Immature natural killer cell (primary cell): ENCODE measurements around the gene TSSK2. TPM values are rescaled to one million over a fixed set of nuclear protein-coding genes. Genes with fewer than 3 reads are reported as not detected.
A peak's percentile ranks its signal among the peaks of the same experiment; 100 is the strongest.
"Not testable (repeated sequence)": the region's sequence is repeated elsewhere in the genome, so short reads cannot be mapped to it uniquely, and the experiment has no call there.

Experiments
- DNase-seq, 3 donors: peaks; one replicate each; pipeline ENCODE4 v3.0.0; 2022; ENCODE audit warnings: mixed read lengths in 1 of 3
- H3K27ac Mint-ChIP-seq, 6 donors: one replicate each; pipeline ENCODE4 v1.8.0; 2020; ENCODE audit warnings: mixed read lengths in 6 of 6, mild to moderate bottlenecking in 5 of 6, inconsistent platforms in 4 of 6, moderate library complexity in 3 of 6
- H3K27me3 Mint-ChIP-seq, 3 donors: one replicate each; pipeline ENCODE4 v1.8.0; 2020 to 2021; ENCODE audit warnings: low read depth in 3 of 3, mild to moderate bottlenecking in 3 of 3, mixed read lengths in 3 of 3, moderate library complexity in 3 of 3, inconsistent platforms in 1 of 3
- H3K36me3 Mint-ChIP-seq, 3 donors: one replicate each; pipeline ENCODE4 v1.8.0; 2020; ENCODE audit warnings: mixed read lengths in 3 of 3, inconsistent platforms in 2 of 3, mild to moderate bottlenecking in 2 of 3
- H3K4me1 Mint-ChIP-seq, 2 donors: one replicate each; pipeline ENCODE4 v1.8.0; 2020; ENCODE audit warnings: inconsistent platforms in 2 of 2, mild to moderate bottlenecking in 2 of 2, mixed read lengths in 2 of 2, moderate library complexity in 1 of 2
- H3K4me3 Mint-ChIP-seq, 5 donors: one replicate each; pipeline ENCODE4 v1.8.0; 2020; ENCODE audit warnings: mild to moderate bottlenecking in 5 of 5, mixed read lengths in 5 of 5, inconsistent platforms in 3 of 5, moderate library complexity in 3 of 5
- H3K9me3 Mint-ChIP-seq, 6 donors: one replicate each; pipeline ENCODE4 v1.8.0; 2020; ENCODE audit warnings: mild to moderate bottlenecking in 6 of 6, mixed read lengths in 6 of 6, inconsistent platforms in 4 of 6, moderate library complexity in 3 of 6
- polyA plus RNA-seq, 3 donors: library from polyadenylated mRNA; unstranded; fragments of 300-500 nt; fragmentation: Illumina TruSeq; gene quantifications; one replicate each; pipeline ENCODE4 v1.2.3, GENCODE V29; 2021

Gene TSSK2
- polyA plus RNA-seq, 3 donors from 2014 or later: not detected

DNA sequence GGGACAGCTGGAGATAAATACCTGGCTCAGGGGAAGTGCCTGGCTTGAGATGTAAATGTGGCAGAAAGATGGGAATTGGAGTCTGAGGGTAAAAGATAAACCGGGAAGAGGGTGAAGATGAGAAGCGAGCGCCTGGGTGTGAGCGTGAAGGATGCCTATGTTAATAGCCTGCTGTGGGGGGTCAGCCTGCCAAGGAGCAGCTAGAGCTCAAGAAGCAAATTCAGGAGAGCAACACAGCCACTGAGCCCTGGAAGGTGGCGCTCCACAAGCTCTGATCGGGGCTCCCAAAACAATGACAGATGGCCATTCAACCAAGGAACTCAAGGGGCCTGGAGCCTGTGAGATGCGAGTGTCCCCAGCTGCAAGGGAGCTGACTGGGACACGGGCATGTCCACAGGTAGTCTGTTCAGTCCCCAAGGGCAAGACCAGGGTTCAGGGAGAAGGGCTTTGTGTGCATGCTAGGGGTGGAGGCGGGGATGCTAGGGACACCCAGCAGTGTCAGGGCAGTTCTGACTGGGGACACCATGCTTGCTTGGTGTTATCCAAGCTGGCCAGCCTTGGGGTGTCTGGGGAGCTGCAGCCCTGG, 16.2 kb downstream of the TSSK2 start:
- H3K36me3 Mint-ChIP-seq: peaks cover 0 to 5% (median 4%) of the 10 kb centered on the region in 3 donors
- H3K4me3 Mint-ChIP-seq: peak overlapping the region in 1 of 5 donors; percentile 17
- no peak overlapping the region for H3K27ac Mint-ChIP-seq
- no peak for DNase-seq
- H3K27me3 Mint-ChIP-seq: peaks cover 12 to 24% (median 15%) of the 10 kb centered on the region in 3 donors
- H3K9me3 Mint-ChIP-seq: peaks cover 0 to 3% (median 0%) of the 10 kb centered on the region in 6 donors
- H3K4me1 Mint-ChIP-seq: peaks cover 17 to 25% of the 10 kb centered on the region in 2 donors

DNA sequence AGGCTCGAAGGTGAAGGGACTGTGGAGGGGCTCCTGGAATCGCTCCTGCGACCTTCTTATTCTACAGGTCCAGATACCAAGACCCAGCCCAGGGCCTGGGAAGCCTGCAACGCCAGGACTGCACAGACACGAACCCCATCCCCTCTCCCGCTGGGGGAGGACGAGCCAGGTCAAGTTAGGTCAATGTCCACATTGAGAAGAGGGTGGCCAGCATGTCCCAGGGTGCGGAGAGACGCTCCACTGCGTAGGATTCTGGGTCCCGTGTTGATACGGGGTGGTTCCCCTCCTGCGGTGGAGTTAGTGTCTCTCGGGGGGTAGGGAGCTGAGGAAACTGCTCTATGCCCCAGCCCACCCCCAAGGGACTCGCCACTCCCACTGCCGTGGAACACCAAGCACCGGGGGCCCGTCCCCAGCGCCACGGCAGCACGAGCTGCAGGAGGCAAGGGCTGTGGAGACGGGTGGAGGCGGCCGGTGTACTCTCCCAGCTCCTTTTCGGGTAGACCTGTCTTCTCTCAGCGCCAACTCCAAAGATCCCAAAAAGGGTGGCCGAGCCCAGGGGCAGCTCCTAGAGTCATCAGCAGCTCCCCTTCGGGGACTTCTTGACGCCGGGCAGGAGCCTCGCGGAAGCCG, 17.4 kb downstream of the TSSK2 start:
- Mint-ChIP-seq H3K4me3 (no peak overlapping the region), H3K9me3 (peaks cover 0 to 3% (median 0%) of the 10 kb centered on the region in 6 donors), H3K27ac (no peak overlapping the region)

DNA sequence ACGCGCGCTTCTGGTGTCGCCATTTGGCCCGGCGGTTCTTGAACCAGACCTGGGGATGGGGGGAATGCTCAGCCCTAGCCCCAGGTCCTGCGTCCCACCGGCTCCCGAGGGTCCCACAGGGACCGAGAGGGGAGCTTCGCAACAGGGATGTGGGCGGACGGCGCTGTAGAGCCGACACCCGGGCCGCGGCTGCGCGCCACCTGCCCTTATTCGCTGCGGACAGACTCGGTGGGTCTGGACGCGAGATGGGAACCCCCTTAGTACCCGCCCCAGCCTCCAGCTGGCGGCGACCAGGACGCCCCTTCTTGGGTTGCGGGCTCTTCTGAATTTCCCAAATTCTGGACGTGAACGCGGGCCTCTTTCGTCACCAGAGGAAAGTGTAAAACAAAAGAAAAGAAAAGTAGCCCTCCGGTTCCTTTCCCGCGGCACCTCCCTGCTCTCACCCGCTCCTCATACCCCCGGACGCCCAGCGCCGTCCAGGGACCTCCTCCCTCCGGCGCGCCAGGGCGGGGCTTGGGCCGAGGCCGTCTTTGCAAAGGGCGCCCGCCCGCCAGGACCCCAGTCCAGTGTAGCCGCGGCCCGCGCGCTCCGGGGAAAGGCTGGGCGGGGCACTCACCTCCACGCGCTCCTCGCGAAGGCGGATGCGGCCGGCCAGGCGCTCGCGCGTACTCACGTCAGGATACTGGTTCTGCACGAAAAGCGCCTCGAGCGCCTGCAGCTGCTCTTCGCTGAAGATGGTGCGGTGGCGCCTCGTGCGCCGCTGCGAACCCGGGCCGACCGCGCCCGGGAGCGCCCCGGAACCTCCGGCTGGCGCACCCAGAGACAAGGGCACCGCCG, 18.2 kb downstream of the TSSK2 start:
- DNase-seq: no peak
- Mint-ChIP-seq H3K4me1 (peaks cover 7 to 12% of the 10 kb centered on the region in 2 donors), H3K27ac (no peak overlapping the region), H3K27me3 (peaks cover 19 to 24% (median 19%) of the 10 kb centered on the region in 3 donors), H3K36me3 (peaks cover 0 to 5% (median 4%) of the 10 kb centered on the region in 3 donors), H3K9me3 (peaks cover 0 to 3% (median 0%) of the 10 kb centered on the region in 6 donors), H3K4me3 (no peak overlapping the region)

More for the DNA sequence above, 17.4 kb downstream of the TSSK2 start:
- Mint-ChIP-seq H3K36me3 (peaks cover 0 to 5% (median 4%) of the 10 kb centered on the region in 3 donors), H3K27me3 (peaks cover 17 to 24% (median 21%) of the 10 kb centered on the region in 3 donors), H3K4me1 (peaks cover 14 to 18% of the 10 kb centered on the region in 2 donors)
- DNase-seq: no peak

DNA sequence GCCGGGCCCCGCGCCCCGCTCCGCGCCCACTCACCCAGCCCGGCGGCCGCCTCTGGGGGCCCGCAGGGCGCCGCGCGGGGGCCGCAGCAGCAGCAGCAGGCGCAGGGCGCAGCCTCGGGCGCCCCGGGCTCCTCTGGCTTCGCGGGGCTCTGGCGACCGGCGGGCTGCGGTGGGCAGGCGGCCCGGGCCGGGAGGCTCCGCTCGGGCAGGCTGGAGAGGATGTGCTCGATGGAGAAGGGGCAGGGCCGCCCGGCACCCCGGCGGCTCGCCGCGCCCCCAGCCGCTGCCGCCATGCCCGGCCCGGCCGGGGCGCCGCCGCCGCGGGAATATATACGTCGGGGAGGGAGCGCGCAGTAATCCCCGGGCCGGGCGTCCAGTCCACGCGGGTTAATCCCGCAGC, 18.9 kb downstream of the TSSK2 start, which contains the start of gene GSC2:
Gene GSC2 (minus strand): TSS at position 302 of the 400 bp plus-strand sequence. CDS start 9 bp downstream, at position 293.
- Mint-ChIP-seq H3K36me3 (peaks cover 0 to 5% (median 4%) of the 10 kb centered on the region in 3 donors), H3K27me3 (peaks cover 18 to 24% (median 19%) of the 10 kb centered on the region in 3 donors), H3K9me3 (peaks cover 0 to 3% (median 0%) of the 10 kb centered on the region in 6 donors), H3K27ac (no peak within 1 kb of the TSS), H3K4me3 (peak within 1 kb of the TSS in 3 of 5 donors; percentile 32 to 42 (median 39)), H3K4me1 (peaks cover 0 to 6% of the 10 kb centered on the region in 2 donors)
- DNase-seq: no peak

DNA sequence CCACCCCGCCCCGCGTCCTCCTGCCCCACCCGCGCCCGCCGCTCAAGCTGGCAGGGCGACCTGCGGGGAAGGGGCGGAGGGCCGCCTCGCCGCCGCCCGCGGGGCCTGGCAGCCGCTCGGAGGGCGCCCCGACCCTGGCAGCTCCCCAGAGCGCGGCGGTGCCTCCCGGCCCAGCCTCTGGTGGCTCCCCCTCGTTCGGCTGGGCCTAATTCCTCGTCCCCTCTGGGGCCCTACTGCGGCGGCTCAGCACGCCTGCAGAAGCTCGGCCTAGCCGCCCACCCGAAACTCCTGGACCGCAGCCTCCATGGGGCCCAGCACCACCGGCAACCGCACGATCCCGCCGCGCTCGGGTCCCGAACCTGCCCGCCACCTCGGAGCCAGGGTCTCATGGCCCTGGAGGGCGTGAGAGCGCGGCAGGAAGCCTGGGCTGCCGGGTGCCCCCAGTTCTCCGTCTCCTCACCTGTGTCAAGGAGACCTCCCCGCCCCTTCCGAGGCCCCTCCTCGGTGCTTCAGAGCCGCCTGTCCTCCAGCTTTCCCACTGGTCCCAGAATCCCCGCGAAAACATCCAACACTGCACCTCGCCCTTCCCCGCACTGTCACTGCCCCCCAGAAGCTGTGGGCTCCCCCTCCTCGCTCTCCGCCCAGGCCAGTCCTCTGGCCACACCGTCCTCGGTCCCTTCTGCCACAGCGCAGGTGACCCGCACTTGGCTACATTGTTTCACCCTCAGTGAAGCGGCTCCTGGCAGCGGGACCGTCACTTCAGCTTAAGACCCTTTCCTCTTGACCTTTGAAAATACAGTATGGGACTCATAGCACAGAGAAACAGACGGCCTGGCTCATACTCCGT, 19.6 kb downstream of the TSSK2 start:
- H3K4me1 Mint-ChIP-seq: peaks cover 0 to 6% of the 10 kb centered on the region in 2 donors
- H3K27ac Mint-ChIP-seq: no peak overlapping the region
- peaks cover 0 to 5% (median 4%) of the 10 kb centered on the region in 3 donors for H3K36me3 Mint-ChIP-seq
- peaks cover 18 to 24% (median 19%) of the 10 kb centered on the region in 3 donors for H3K27me3 Mint-ChIP-seq
- peaks cover 0 to 3% (median 0%) of the 10 kb centered on the region in 6 donors for H3K9me3 Mint-ChIP-seq
- DNase-seq: no peak
- H3K4me3 Mint-ChIP-seq: peak overlapping the region in 3 of 5 donors; percentile 32 to 42 (median 39)

DNA sequence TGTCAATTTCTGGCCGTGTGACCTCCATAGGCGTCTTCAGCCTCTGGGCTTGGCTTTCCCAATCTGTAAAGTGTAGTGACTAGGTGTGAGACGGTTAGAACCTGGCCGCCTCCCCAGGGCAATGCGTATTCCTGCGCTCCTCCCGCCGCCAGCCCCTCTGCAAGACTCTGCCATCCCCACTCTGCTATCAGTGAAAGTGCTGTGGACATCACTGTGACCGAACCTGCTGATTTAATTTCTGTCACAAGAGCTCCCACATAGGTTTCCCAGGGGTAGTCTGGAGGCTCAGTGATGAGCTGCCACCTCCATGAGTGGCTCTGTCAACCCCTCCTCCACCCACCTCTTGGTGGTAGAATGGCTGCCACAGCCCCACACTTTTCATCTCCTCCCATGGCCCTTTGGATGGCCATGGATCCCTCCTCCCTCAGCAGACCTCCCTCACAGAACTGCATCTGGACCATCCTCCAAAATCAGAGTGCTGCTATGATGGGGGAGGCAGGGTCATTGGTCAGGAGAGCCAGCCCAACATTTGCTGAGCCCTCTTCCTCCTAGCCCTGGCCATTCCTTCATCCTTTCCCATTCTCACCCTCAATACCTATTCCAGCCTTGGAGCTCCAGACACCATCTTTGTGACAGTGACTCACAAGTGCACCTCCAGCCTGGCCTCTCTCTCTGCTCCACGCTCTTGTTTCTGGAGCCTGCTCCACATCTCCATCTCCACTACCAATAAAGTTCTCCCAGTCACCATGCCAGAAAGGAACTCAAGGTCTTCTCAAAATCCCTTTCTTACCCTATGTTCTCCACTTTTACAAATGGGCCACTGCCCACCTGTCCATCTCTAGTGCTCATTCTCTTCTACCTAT, 20.5 kb downstream of the TSSK2 start:
- Mint-ChIP-seq H3K4me1 (peaks cover 0 to 6% of the 10 kb centered on the region in 2 donors), H3K36me3 (peaks cover 0 to 5% (median 4%) of the 10 kb centered on the region in 3 donors), H3K9me3 (peaks cover 0 to 3% (median 0%) of the 10 kb centered on the region in 6 donors), H3K27me3 (peaks cover 15 to 24% (median 18%) of the 10 kb centered on the region in 3 donors), H3K27ac (no peak overlapping the region), H3K4me3 (peak overlapping the region in 2 of 5 donors; percentile 38 to 59)
- no peak for DNase-seq

DNA sequence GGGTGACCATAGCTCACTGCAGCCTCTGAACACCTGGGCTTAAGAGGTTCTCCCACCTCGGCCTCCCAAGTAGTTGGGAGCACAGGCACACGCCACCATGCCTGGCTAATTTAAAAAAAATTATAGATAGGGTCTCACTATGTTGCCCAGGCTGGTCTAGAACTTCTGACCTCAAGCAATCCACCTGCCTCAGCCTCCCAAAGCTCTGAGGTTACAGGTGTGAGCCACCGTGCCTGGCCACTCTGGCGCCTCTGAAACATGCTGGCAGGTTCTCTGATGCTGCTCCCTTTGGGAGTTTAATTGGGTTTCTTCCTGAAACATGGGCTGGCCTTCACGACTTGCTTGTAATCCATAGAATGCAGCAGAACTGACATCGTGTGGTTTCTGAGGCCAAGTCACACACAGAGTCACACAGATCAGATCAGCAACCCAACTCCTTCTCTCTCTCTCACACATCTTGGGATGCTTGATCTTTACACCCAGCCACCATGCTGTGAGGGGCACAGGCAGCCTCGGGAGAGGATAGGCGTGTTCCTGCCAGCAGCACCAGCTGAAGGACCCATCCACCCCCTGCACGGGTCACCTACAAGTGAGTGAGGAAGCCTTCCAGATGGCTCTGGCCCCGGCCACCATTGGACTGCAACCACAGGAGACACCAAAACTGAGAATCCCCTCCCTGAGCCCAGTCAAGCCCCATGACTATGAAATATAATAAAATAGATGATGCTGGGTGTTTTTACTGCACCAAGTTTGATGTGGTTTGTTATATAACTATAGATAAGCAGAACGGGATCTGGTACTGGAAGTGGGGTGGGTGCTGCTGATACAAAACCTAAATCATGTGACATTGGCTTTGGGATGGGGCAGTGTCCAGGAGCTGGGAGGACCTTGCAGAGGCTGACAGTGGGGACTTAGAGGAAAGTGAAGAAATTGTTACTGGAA, 22.1 kb downstream of the TSSK2 start:
- Mint-ChIP-seq H3K9me3 (peaks cover 0 to 3% (median 0%) of the 10 kb centered on the region in 6 donors), H3K27ac (no peak overlapping the region), H3K27me3 (peaks cover 15 to 24% (median 15%) of the 10 kb centered on the region in 3 donors), H3K4me3 (no peak overlapping the region), H3K36me3 (peaks cover 0 to 5% (median 4%) of the 10 kb centered on the region in 3 donors), H3K4me1 (peaks cover 0 to 6% of the 10 kb centered on the region in 2 donors)
- DNase-seq: no peak

DNA sequence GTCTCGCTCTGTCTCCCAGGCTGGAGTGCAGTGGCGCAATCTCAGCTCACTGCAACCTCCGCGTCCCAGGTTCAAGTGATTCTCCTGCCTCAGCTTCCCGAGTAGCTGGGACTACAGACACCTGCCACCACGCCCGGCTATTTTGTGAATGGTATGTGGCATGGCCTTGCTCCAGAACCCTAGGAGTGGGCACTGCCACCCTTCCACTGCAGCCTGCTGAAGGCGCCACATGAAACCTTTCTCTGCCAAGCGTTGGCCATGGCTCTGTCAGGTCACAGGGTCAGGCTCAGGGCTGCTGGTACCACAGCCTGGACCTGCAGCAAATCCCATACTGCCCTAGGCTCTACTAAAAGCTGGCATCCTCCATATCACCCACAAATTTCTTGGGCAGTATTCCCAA, 25.0 kb downstream of the TSSK2 start:
- H3K27me3 Mint-ChIP-seq: peaks cover 10 to 22% (median 10%) of the 10 kb centered on the region in 3 donors
- H3K27ac Mint-ChIP-seq, H3K9me3 Mint-ChIP-seq, DNase-seq, H3K4me3 Mint-ChIP-seq, H3K36me3 Mint-ChIP-seq, H3K4me1 Mint-ChIP-seq: not testable (repeated sequence)

DNA sequence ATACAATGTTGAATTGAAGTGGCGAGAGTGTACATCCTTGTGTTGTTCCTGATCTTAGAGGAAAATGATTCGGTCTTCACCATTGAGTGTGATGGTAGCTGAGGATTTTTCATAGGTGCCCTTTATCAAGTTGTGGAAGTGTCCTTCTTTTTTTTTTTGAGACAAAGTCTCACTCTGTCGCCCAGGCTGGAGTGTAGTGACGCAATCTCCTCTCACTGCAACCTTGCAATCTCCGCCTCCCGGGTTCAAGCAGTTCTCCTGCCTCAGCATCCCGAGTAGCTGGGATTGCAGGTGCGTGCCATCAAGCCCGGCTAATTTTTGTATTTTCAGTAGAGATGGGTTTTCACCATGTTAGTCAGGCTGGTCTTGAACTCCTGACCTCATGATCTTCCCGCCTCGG, 27.5 kb downstream of the TSSK2 start:
- H3K9me3 Mint-ChIP-seq, H3K4me3 Mint-ChIP-seq, H3K4me1 Mint-ChIP-seq, H3K27me3 Mint-ChIP-seq, H3K36me3 Mint-ChIP-seq, DNase-seq, H3K27ac Mint-ChIP-seq: not testable (repeated sequence)

DNA sequence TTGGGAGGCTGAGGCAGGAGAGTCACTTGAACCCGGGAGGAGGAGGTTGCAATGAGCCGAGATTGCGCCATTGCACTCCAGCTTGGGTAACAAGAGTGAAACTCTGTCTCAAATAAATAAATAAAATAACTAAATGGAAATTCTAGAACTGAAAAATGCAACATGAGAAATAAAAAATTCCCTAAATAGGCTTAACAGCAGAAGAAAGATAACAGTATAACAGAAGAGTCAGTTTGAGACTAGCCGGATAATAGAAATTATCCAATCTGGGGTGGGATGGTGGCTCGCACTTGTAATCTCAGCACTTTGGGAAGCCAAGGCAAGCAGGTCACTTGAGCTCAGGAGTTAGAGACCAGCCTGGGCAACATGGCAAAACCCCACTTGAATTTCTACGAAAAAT, 33.3 kb downstream of the TSSK2 start:
- H3K27me3 Mint-ChIP-seq: peaks cover 4 to 15% (median 11%) of the 10 kb centered on the region in 3 donors
- no peak overlapping the region for H3K4me3 Mint-ChIP-seq
- H3K27ac Mint-ChIP-seq: no peak overlapping the region
- H3K9me3 Mint-ChIP-seq: no peaks in the 10 kb centered on the region
- no peaks in the 10 kb centered on the region for H3K36me3 Mint-ChIP-seq
- H3K4me1 Mint-ChIP-seq: no peaks in the 10 kb centered on the region
- DNase-seq: no peak

DNA sequence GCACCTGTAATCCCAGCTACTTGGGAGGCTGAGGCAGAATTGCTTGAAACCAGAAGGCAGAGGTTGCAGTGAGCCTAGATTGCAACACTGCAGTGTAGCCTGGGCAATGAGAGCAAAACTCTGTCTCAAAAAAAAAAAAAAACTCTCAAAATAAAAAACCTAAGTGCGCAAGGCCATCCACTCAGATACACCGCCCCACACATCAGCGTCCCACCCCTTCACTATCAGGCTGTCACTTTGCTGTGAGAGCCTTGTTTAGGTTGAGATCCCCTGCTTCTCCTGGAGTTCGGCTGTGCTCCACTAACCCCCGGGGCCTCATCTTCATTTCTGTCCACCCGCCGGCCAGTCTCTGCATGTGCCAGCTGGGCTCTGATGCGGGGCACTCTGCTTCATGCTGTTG, 35.3 kb downstream of the TSSK2 start:
- H3K27ac Mint-ChIP-seq: no peak overlapping the region
- DNase-seq: no peak
- H3K4me3 Mint-ChIP-seq: no peak overlapping the region
- H3K36me3 Mint-ChIP-seq: no peaks in the 10 kb centered on the region
- H3K4me1 Mint-ChIP-seq: peaks cover 10 to 11% of the 10 kb centered on the region in 2 donors
- no peaks in the 10 kb centered on the region for H3K9me3 Mint-ChIP-seq
- H3K27me3 Mint-ChIP-seq: peaks cover 10 to 23% (median 13%) of the 10 kb centered on the region in 3 donors
